ENCODE results near the gene PRKCA.
"Not testable (repeated sequence)": the region's sequence is repeated elsewhere in the genome, so short reads cannot be mapped to it uniquely, and the experiment has no call there.

PRKCA gene

GRCh38 chr17:66447159-66447558 is 144.7 kb downstream of the PRKCA start:
- DNase-seq = no peak

GRCh38 chr17:66448026-66448639 is 145.7 kb downstream of the PRKCA start:
- no peak for DNase-seq

GRCh38 chr17:66449418-66449977 is 147.1 kb downstream of the PRKCA start:
- no peak for DNase-seq

GRCh38 chr17:66450008-66450851 is 147.8 kb downstream of the PRKCA start:
- DNase-seq = no peak

GRCh38 chr17:66450852-66451158 is 148.4 kb downstream of the PRKCA start:
- DNase-seq = no peak

- DNase-seq = no peak
Observed at GRCh38 chr17:66451188-66452149, 149.1 kb downstream of the PRKCA start.

GRCh38 chr17:66455060-66455459 is 152.6 kb downstream of the PRKCA start:
- no peak for DNase-seq

- DNase-seq = not testable (repeated sequence)
Observed at GRCh38 chr17:66457499-66457898, 155.1 kb downstream of the PRKCA start.

GRCh38 chr17:66458782-66459181 is 156.4 kb downstream of the PRKCA start:
- DNase-seq = no peak

GRCh38 chr17:66459811-66460270 is 157.4 kb downstream of the PRKCA start:
- DNase-seq = no peak

GRCh38 chr17:66460558-66460957 is 158.1 kb downstream of the PRKCA start:
- DNase-seq = no peak

GRCh38 chr17:66461343-66461995 is 159.1 kb downstream of the PRKCA start:
- no peak for DNase-seq

GRCh38 chr17:66462010-66462409 is 159.6 kb downstream of the PRKCA start:
- no peak for DNase-seq

GRCh38 chr17:66464921-66465320 is 162.5 kb downstream of the PRKCA start:
- no peak for DNase-seq

- no peak for DNase-seq
Observed at GRCh38 chr17:66465701-66466100, 163.3 kb downstream of the PRKCA start.

GRCh38 chr17:66466106-66466820 is 163.8 kb downstream of the PRKCA start:
- DNase-seq = no peak

- DNase-seq = no peak
Observed at GRCh38 chr17:66466840-66467367, 164.5 kb downstream of the PRKCA start.

GRCh38 chr17:66467766-66468165 is 165.4 kb downstream of the PRKCA start:
- DNase-seq = no peak

- no peak for DNase-seq
Observed at GRCh38 chr17:66468241-66469087, 166.1 kb downstream of the PRKCA start.

GRCh38 chr17:66469088-66469442 is 166.7 kb downstream of the PRKCA start:
- no peak for DNase-seq

- DNase-seq = no peak
Observed at GRCh38 chr17:66469461-66469860, 167.0 kb downstream of the PRKCA start.

Data from NCI-H748 treated with DMSO at 0.1 percent for 48 hours (cell line).